CD14-positive monocyte (primary cell): ENCODE measurements around the gene SDHAF4. TPM values are rescaled to one million over a fixed set of nuclear protein-coding genes. Genes with fewer than 3 reads are reported as not detected.

Experiments
- DNase-seq, 3 donors: peaks; one replicate each; pipeline ENCODE4 v3.0.0-alpha.2; 2011 to 2022
- H2AFZ ChIP-seq: 2 replicates; pipeline ENCODE4 v1.6.0; 2012; ENCODE audit warnings: mild to moderate bottlenecking, low read depth, low read length, inconsistent platforms; ENCODE audit not compliant: insufficient read depth, poor library complexity, severe bottlenecking
- H3K27ac ChIP-seq, 2 donors: 1 replicate in 1 of 2; 2 replicates in 1 of 2; pipeline ENCODE4 v1.5.1; 2012 to 2013; ENCODE audit warnings: low read length in 2 of 2, control low read depth in 1 of 2, inconsistent platforms in 1 of 2, low read depth in 1 of 2, mild to moderate bottlenecking in 1 of 2
- H3K27me3 ChIP-seq, 2 donors: one replicate each; pipeline versions ENCODE4 v1.6.0 to v1.6.1; 2011 to 2013; ENCODE audit warnings: low read length in 2 of 2; ENCODE audit not compliant: control insufficient read depth in 2 of 2, insufficient read depth in 2 of 2
- H3K36me3 ChIP-seq, 2 donors: replicated peaks in 1 of 2; 1 replicate in 1 of 2; 2 replicates in 1 of 2; pipeline versions ENCODE4 v1.5.1 to v1.6.1; 2012 to 2013; ENCODE audit warnings: low read length in 2 of 2, control low read depth in 1 of 2, inconsistent platforms in 1 of 2, mild to moderate bottlenecking in 1 of 2; ENCODE audit not compliant: insufficient read depth in 2 of 2, control insufficient read depth in 1 of 2
- H3K4me1 ChIP-seq, 2 donors: 1 replicate in 1 of 2; 2 replicates in 1 of 2; pipeline versions ENCODE4 v1.5.1 to v1.6.1; 2012 to 2013; ENCODE audit warnings: low read length in 2 of 2, control low read depth in 1 of 2, inconsistent platforms in 1 of 2, mild to moderate bottlenecking in 1 of 2, moderate library complexity in 1 of 2; ENCODE audit not compliant: insufficient read depth in 2 of 2, control insufficient read depth in 1 of 2
- H3K4me2 ChIP-seq: replicated peaks from 2 replicates; pipeline ENCODE3; 2012; ENCODE audit warnings: low read length, moderate library complexity, mild to moderate bottlenecking; ENCODE audit not compliant: poor library complexity, severe bottlenecking; ENCODE audit errors: extremely low read depth
- H3K4me3 ChIP-seq, 3 experiments: fragments of 200-600 bp in 1 of 3; sonication (generic) in 1 of 3; replicated peaks in 1 of 3; 1 replicate in 2 of 3; 2 replicates in 1 of 3; pipeline ENCODE4 v1.5.1; 2011 to 2013; ENCODE audit warnings: low read length in 3 of 3, mild to moderate bottlenecking in 3 of 3, control low read depth in 2 of 3, low read depth in 2 of 3, inconsistent platforms in 1 of 3, moderate library complexity in 1 of 3
- H3K79me2 ChIP-seq: 2 replicates; pipeline ENCODE4 v1.6.0; 2012; ENCODE audit warnings: mild to moderate bottlenecking, control low read depth, inconsistent platforms, low read length, moderate library complexity; ENCODE audit not compliant: insufficient read depth
- H3K9ac ChIP-seq: 2 replicates; pipeline ENCODE4 v1.6.0; 2017; ENCODE audit warnings: low read length, mild to moderate bottlenecking; ENCODE audit not compliant: insufficient read depth, poor library complexity, severe bottlenecking
- H3K9me3 ChIP-seq, 2 donors: replicated peaks in 1 of 2; 1 replicate in 1 of 2; 2 replicates in 1 of 2; pipeline versions ENCODE4 v1.5.1 to v1.6.1; 2012 to 2013; ENCODE audit warnings: low read length in 2 of 2, control low read depth in 1 of 2; ENCODE audit not compliant: control insufficient read depth in 1 of 2, insufficient read depth in 1 of 2
- H4K20me1 ChIP-seq: 2 replicates; pipeline ENCODE4 v1.6.0; 2012; ENCODE audit warnings: mild to moderate bottlenecking, low read length, control low read depth, moderate library complexity; ENCODE audit not compliant: insufficient read depth
- H3K27ac Mint-ChIP-seq, 7 donors: one replicate each; pipeline ENCODE4 v1.8.0; 2020; ENCODE audit warnings: mild to moderate bottlenecking in 7 of 7, mixed read lengths in 7 of 7, moderate library complexity in 6 of 7, inconsistent platforms in 2 of 7
- H3K27me3 Mint-ChIP-seq, 3 donors: one replicate each; pipeline ENCODE4 v1.8.0; 2021 to 2022; ENCODE audit warnings: low read depth in 3 of 3, mild to moderate bottlenecking in 3 of 3, mixed read lengths in 3 of 3, moderate library complexity in 3 of 3, inconsistent platforms in 1 of 3
- H3K36me3 Mint-ChIP-seq, 2 donors: one replicate each; pipeline ENCODE4 v1.8.0; 2020; ENCODE audit warnings: mixed read lengths in 2 of 2, inconsistent platforms in 1 of 2, mild to moderate bottlenecking in 1 of 2
- H3K4me1 Mint-ChIP-seq: one replicate; pipeline ENCODE4 v1.8.0; 2020; ENCODE audit warnings: mild to moderate bottlenecking, mixed read lengths
- H3K4me3 Mint-ChIP-seq, 2 donors: one replicate each; pipeline ENCODE4 v1.8.0; 2020; ENCODE audit warnings: mild to moderate bottlenecking in 2 of 2, mixed read lengths in 2 of 2, moderate library complexity in 1 of 2
- H3K9me3 Mint-ChIP-seq, 7 donors: one replicate each; pipeline ENCODE4 v1.8.0; 2020 to 2022; ENCODE audit warnings: mixed read lengths in 7 of 7, mild to moderate bottlenecking in 6 of 7, moderate library complexity in 6 of 7, inconsistent platforms in 2 of 7
- WGBS: methylation state at CpG from one replicate; pipeline ENCODE4 v1.1.5; 2013; ENCODE audit warnings: missing lambda C conversion rate; ENCODE audit not compliant: insufficient coverage; 5-methylcytosine and 5-hydroxymethylcytosine counted together
- intact Hi-C, 2 donors: fragments of 100-400 bp; cut with micrococcal nuclease; formaldehyde crosslinking; loops; one replicate each; pipeline versions ENCODE4 v1.15.0 to v1.15.1; 2023
- polyA plus RNA-seq, 3 donors: library from polyadenylated mRNA; depleted of rRNA in 1 of 3; unstranded in 2 of 3; stranded (reverse) in 1 of 3; fragments of 300-500 nt in 2 of 3; fragments of >200 nt in 1 of 3; fragmentation: Illumina TruSeq in 2 of 3; gene quantifications; 1 replicate in 2 of 3; 2 replicates in 1 of 3; pipeline ENCODE4 v1.2.3, GENCODE V29; 2012 to 2021
- TF ChIP-seq, protein P1 (sequence below): fragments of 200-600 bp; IDR thresholded peaks from one replicate; pipeline ENCODE4 v1.8.0; 2022; ENCODE audit warnings: antibody characterized with exemption, mild to moderate bottlenecking

The SDHAF4 gene
- polyA plus RNA-seq, 3 donors: 1.5 to 8.3 (median 7.4) TPM

GRCh38 chr6:70620746-70621145, 54.0 kb downstream of the SDHAF4 start:
- H3K4me3 Mint-ChIP-seq: no peak overlapping the region

DNA sequence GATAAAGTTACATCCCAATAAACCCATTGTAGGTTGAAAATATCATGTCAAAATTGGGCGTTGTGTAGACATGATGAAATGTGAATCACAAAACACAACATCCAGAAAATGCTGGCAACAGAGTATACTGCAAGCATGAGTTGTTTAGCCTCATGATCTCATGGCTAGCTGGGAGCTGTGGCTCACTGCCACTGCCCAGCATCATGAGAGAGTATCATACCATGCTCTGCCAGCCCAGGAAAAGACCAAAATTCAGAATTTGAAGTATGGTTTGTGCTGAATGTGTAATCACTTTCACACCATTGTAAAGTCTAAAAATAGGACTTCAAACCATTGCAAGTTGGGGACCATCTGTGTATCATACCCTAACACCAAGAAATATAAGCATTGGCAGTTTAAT, 55.7 kb downstream of the SDHAF4 start:
- H3K27me3 ChIP-seq: no peaks in the 10 kb centered on the region
- H3K4me2 ChIP-seq: no peak overlapping the region
- no peaks in the 10 kb centered on the region for H4K20me1 ChIP-seq
- H3K27ac Mint-ChIP-seq: no peak overlapping the region
- H3K9ac ChIP-seq: no peak overlapping the region
- no peaks in the 10 kb centered on the region for H3K4me1 ChIP-seq
- H3K79me2 ChIP-seq: no peaks in the 10 kb centered on the region
- H3K4me1 Mint-ChIP-seq: no peaks in the 10 kb centered on the region
- H3K4me3 Mint-ChIP-seq: no peak overlapping the region
- H3K9me3 Mint-ChIP-seq: peaks cover 0 to 11% (median 8%) of the 10 kb centered on the region in 7 donors
- H3K4me3 ChIP-seq: no peak overlapping the region
- H2AFZ ChIP-seq: no peak overlapping the region
- peaks cover 0 to 2% (median 0%) of the 10 kb centered on the region in 3 donors for H3K27me3 Mint-ChIP-seq
- intact Hi-C loops: no loop called here
- TF ChIP-seq, protein P1, sequence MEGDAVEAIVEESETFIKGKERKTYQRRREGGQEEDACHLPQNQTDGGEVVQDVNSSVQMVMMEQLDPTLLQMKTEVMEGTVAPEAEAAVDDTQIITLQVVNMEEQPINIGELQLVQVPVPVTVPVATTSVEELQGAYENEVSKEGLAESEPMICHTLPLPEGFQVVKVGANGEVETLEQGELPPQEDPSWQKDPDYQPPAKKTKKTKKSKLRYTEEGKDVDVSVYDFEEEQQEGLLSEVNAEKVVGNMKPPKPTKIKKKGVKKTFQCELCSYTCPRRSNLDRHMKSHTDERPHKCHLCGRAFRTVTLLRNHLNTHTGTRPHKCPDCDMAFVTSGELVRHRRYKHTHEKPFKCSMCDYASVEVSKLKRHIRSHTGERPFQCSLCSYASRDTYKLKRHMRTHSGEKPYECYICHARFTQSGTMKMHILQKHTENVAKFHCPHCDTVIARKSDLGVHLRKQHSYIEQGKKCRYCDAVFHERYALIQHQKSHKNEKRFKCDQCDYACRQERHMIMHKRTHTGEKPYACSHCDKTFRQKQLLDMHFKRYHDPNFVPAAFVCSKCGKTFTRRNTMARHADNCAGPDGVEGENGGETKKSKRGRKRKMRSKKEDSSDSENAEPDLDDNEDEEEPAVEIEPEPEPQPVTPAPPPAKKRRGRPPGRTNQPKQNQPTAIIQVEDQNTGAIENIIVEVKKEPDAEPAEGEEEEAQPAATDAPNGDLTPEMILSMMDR: no peak
- no peak overlapping the region for H3K27ac ChIP-seq
- H3K36me3 Mint-ChIP-seq: no peaks in the 10 kb centered on the region
- no peaks in the 10 kb centered on the region for H3K36me3 ChIP-seq
- H3K9me3 ChIP-seq: peaks cover 2 to 5% of the 10 kb centered on the region in 2 donors
- WGBS: no CpG with 5 or more reads among the region's 1 CpG
- DNase-seq: no peak

More at GRCh38 chr6:70620746-70621145, 54.0 kb downstream of the SDHAF4 start:
- intact Hi-C loops: no loop called here
- Mint-ChIP-seq H3K4me1 (no peaks in the 10 kb centered on the region), H3K9me3 (peaks cover 0 to 2% (median 0%) of the 10 kb centered on the region in 7 donors), H3K27ac (no peak overlapping the region), H3K27me3 (peaks cover 0 to 2% (median 0%) of the 10 kb centered on the region in 3 donors), H3K36me3 (no peaks in the 10 kb centered on the region)
- Histone ChIP-seq H3K27me3 (no peaks in the 10 kb centered on the region), H3K9me3 (no peaks in the 10 kb centered on the region), H3K9ac (no peak overlapping the region), H3K4me3 (no peak overlapping the region), H3K36me3 (no peaks in the 10 kb centered on the region), H3K27ac (no peak overlapping the region), H3K4me2 (no peak overlapping the region), H3K79me2 (no peaks in the 10 kb centered on the region), H3K4me1 (no peaks in the 10 kb centered on the region), H2AFZ (no peak overlapping the region), H4K20me1 (no peaks in the 10 kb centered on the region)
- TF ChIP-seq, protein P1: no peak
- no peak for DNase-seq
- WGBS: no CpG with 5 or more reads among the region's 1 CpG
